Activated CD8-positive, alpha-beta T cell treated with anti-CD3 and anti-CD28 coated beads, Interleukin-2, amount 10 ng/mL, durations not matched to agents 7 days and 5 days (primary cell): ENCODE results near the gene GALR1. TPM values are rescaled to one million over a fixed set of nuclear protein-coding genes. Genes with fewer than 3 reads are reported as not detected.
"Not testable (repeated sequence)": the region's sequence is repeated elsewhere in the genome, so short reads cannot be mapped to it uniquely, and the experiment has no call there.

Source experiments
- ATAC-seq: fragments of 150-1000 bp; cut with Tn5 transposase; one replicate; pipeline ENCODE4 v1.10.0; 2021; ENCODE audit warnings: moderate library complexity
- CTCF ChIA-PET: fragments of 350-600 bp; sonication (Branson Sonifier 250); formaldehyde crosslinking; loops from one replicate; lab custom pipeline; 2021; ENCODE audit warnings: antibody characterized with exemption; lab: Charles Lee
- POLR2A ChIA-PET: fragments of 350-600 bp; sonication (Branson Sonifier 250); formaldehyde crosslinking; loops from one replicate; lab custom pipeline; 2021; ENCODE audit warnings: antibody characterized with exemption; lab: Charles Lee
- DNase-seq: peaks from one replicate; pipeline ENCODE4 v3.0.0-alpha.2; 2020
- H3K27ac Mint-ChIP-seq: one replicate; pipeline ENCODE4 v1.8.0; 2021; ENCODE audit warnings: mild to moderate bottlenecking, mixed read lengths
- H3K27me3 Mint-ChIP-seq: one replicate; pipeline ENCODE4 v1.8.0; 2021; ENCODE audit warnings: low read depth, mixed read lengths
- H3K36me3 Mint-ChIP-seq: one replicate; pipeline ENCODE4 v1.8.0; 2021; ENCODE audit warnings: low read depth, mixed read lengths
- H3K4me1 Mint-ChIP-seq: one replicate; pipeline ENCODE4 v1.8.0; 2021; ENCODE audit warnings: low read depth, mixed read lengths
- H3K4me3 Mint-ChIP-seq: one replicate; pipeline ENCODE4 v1.8.0; 2021; ENCODE audit warnings: mild to moderate bottlenecking, mixed read lengths
- H3K9me3 Mint-ChIP-seq: one replicate; pipeline ENCODE4 v1.8.0; 2022; ENCODE audit warnings: mixed read lengths; ENCODE audit not compliant: insufficient read depth
- total RNA-seq, 2 experiments: library from RNA; stranded (reverse); gene quantifications; one replicate each; pipeline ENCODE4 v1.2.3, GENCODE V29; 2021

The GALR1 gene
- total RNA-seq, 2 experiments from 2014 or later: not detected

GRCh38 chr18:77218642-77219041, 31.0 kb upstream of the GALR1 start:
- Mint-ChIP-seq H3K9me3 (no peaks in the 10 kb centered on the region), H3K4me1 (peaks cover 9% of the 10 kb centered on the region), H3K36me3 (no peaks in the 10 kb centered on the region), H3K27me3 (peaks cover 7% of the 10 kb centered on the region), H3K4me3 (no peak overlapping the region), H3K27ac (no peak overlapping the region)
- no peak for ATAC-seq
- no peak for DNase-seq
- ChIA-PET POLR2A (no interaction called here), CTCF (interaction anchor here (1.2 to 1.5 kb wide), 2 partner anchors 95 to 156 kb away, joined by 3 to 4 read pairs; no protein-coding TSS in a partner anchor)

GRCh38 chr18:77220726-77221125, 28.9 kb upstream of the GALR1 start:
- no peak overlapping the region for H3K27ac Mint-ChIP-seq
- H3K27me3 Mint-ChIP-seq: peaks cover 7% of the 10 kb centered on the region
- H3K4me1 Mint-ChIP-seq: peaks cover 9% of the 10 kb centered on the region
- ATAC-seq: no peak
- no peak for DNase-seq
- H3K4me3 Mint-ChIP-seq: no peak overlapping the region
- no peaks in the 10 kb centered on the region for H3K36me3 Mint-ChIP-seq
- H3K9me3 Mint-ChIP-seq: no peaks in the 10 kb centered on the region
- POLR2A ChIA-PET: no interaction called here
- CTCF ChIA-PET: no interaction called here

- Mint-ChIP-seq H3K4me3 (no peak overlapping the region), H3K9me3 (no peaks in the 10 kb centered on the region), H3K36me3 (no peaks in the 10 kb centered on the region), H3K27me3 (peaks cover 12% of the 10 kb centered on the region), H3K4me1 (peaks cover 9% of the 10 kb centered on the region), H3K27ac (no peak overlapping the region)
- no peak for ATAC-seq
- CTCF ChIA-PET: interaction anchor here (1.6 kb wide), 1 partner anchor 10 kb away, joined by 4 read pairs; no protein-coding TSS in a partner anchor
- POLR2A ChIA-PET: no interaction called here
- DNase-seq: no peak
Measured at GRCh38 chr18:77222464-77222863, 27.2 kb upstream of the GALR1 start.

GRCh38 chr18:77223221-77223639, 26.4 kb upstream of the GALR1 start:
- H3K27ac Mint-ChIP-seq: no peak overlapping the region
- no peaks in the 10 kb centered on the region for H3K9me3 Mint-ChIP-seq
- ChIA-PET POLR2A (no interaction called here), CTCF (no interaction called here)
- no peak overlapping the region for H3K4me3 Mint-ChIP-seq
- DNase-seq (no peak), ATAC-seq (no peak)
- peaks cover 17% of the 10 kb centered on the region for H3K27me3 Mint-ChIP-seq
- no peaks in the 10 kb centered on the region for H3K36me3 Mint-ChIP-seq
- peaks cover 9% of the 10 kb centered on the region for H3K4me1 Mint-ChIP-seq

- peaks cover 5% of the 10 kb centered on the region for H3K4me1 Mint-ChIP-seq
- peaks cover 20% of the 10 kb centered on the region for H3K27me3 Mint-ChIP-seq
- POLR2A ChIA-PET: no interaction called here
- H3K4me3 Mint-ChIP-seq: no peak overlapping the region
- no peak for ATAC-seq
- no peak overlapping the region for H3K27ac Mint-ChIP-seq
- CTCF ChIA-PET: no interaction called here
- no peaks in the 10 kb centered on the region for H3K9me3 Mint-ChIP-seq
- no peaks in the 10 kb centered on the region for H3K36me3 Mint-ChIP-seq
- no peak for DNase-seq
Measured at GRCh38 chr18:77223653-77224052, 26.0 kb upstream of the GALR1 start.

GRCh38 chr18:77230645-77231044, 19.0 kb upstream of the GALR1 start:
- no peak for DNase-seq
- ChIA-PET CTCF (no interaction called here), POLR2A (no interaction called here)
- H3K9me3 Mint-ChIP-seq: no peaks in the 10 kb centered on the region
- no peak overlapping the region for H3K4me3 Mint-ChIP-seq
- H3K36me3 Mint-ChIP-seq: no peaks in the 10 kb centered on the region
- no peaks in the 10 kb centered on the region for H3K4me1 Mint-ChIP-seq
- no peak overlapping the region for H3K27ac Mint-ChIP-seq
- ATAC-seq: no peak
- peaks cover 36% of the 10 kb centered on the region for H3K27me3 Mint-ChIP-seq

GRCh38 chr18:77234504-77235365, 14.9 kb upstream of the GALR1 start:
- POLR2A ChIA-PET: no interaction called here
- H3K4me1 Mint-ChIP-seq: no peaks in the 10 kb centered on the region
- no peak overlapping the region for H3K4me3 Mint-ChIP-seq
- H3K9me3 Mint-ChIP-seq: peaks cover 13% of the 10 kb centered on the region
- DNase-seq: no peak
- CTCF ChIA-PET: no interaction called here
- no peak overlapping the region for H3K27ac Mint-ChIP-seq
- peaks cover 4% of the 10 kb centered on the region for H3K36me3 Mint-ChIP-seq
- H3K27me3 Mint-ChIP-seq: peaks cover 21% of the 10 kb centered on the region
- ATAC-seq: no peak

- DNase-seq, POLR2A ChIA-PET, CTCF ChIA-PET, H3K27ac Mint-ChIP-seq, ATAC-seq, H3K4me3 Mint-ChIP-seq, H3K27me3 Mint-ChIP-seq, H3K36me3 Mint-ChIP-seq, H3K4me1 Mint-ChIP-seq: not testable (repeated sequence)
- H3K9me3 Mint-ChIP-seq: peaks cover 23% of the 10 kb centered on the region
Measured at GRCh38 chr18:77239285-77239684, 10.4 kb upstream of the GALR1 start.

- H3K36me3 Mint-ChIP-seq: peaks cover 4% of the 10 kb centered on the region
- CTCF ChIA-PET: no interaction called here
- no peak for ATAC-seq
- peak overlapping the region; percentile 37 for H3K4me3 Mint-ChIP-seq
- no peak overlapping the region for H3K27ac Mint-ChIP-seq
- no peak for DNase-seq
- H3K27me3 Mint-ChIP-seq: peaks cover 64% of the 10 kb centered on the region
- POLR2A ChIA-PET: interaction anchor here (0.5 kb wide), 1 partner anchor 1821 kb away, joined by 3 read pairs; no protein-coding TSS in a partner anchor
- H3K4me1 Mint-ChIP-seq: peaks cover 8% of the 10 kb centered on the region
- H3K9me3 Mint-ChIP-seq: peaks cover 7% of the 10 kb centered on the region
Measured at GRCh38 chr18:77248873-77249568, 627 bp upstream of the GALR1 start.

GRCh38 chr18:77250501-77250925, 865 bp downstream of the GALR1 start:
- POLR2A ChIA-PET: no interaction called here
- CTCF ChIA-PET: no interaction called here
- Mint-ChIP-seq H3K27me3 (peaks cover 73% of the 10 kb centered on the region), H3K4me1 (peaks cover 8% of the 10 kb centered on the region), H3K4me3 (peak overlapping the region; percentile 32), H3K9me3 (peaks cover 7% of the 10 kb centered on the region), H3K27ac (peak overlapping the region; percentile 69), H3K36me3 (peaks cover 4% of the 10 kb centered on the region)
- no peak for DNase-seq
- no peak for ATAC-seq

- ChIA-PET CTCF (no interaction called here), POLR2A (no interaction called here)
- Mint-ChIP-seq H3K27ac (peak overlapping the region; percentile 69), H3K9me3 (peaks cover 7% of the 10 kb centered on the region), H3K4me3 (peak overlapping the region; percentile 32), H3K27me3 (peaks cover 71% of the 10 kb centered on the region), H3K4me1 (peaks cover 8% of the 10 kb centered on the region), H3K36me3 (peaks cover 4% of the 10 kb centered on the region)
- ATAC-seq (no peak), DNase-seq (no peak)
Measured at GRCh38 chr18:77250926-77251729, 1.5 kb downstream of the GALR1 start.
